ENCODE measurements around the gene MOBP.
"Not testable (repeated sequence)": the region's sequence is repeated elsewhere in the genome, so short reads cannot be mapped to it uniquely, and the experiment has no call there.

The MOBP gene, protein sequence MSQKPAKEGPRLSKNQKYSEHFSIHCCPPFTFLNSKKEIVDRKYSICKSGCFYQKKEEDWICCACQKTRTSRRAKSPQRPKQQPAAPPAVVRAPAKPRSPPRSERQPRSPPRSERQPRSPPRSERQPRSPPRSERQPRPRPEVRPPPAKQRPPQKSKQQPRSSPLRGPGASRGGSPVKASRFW

DNA sequence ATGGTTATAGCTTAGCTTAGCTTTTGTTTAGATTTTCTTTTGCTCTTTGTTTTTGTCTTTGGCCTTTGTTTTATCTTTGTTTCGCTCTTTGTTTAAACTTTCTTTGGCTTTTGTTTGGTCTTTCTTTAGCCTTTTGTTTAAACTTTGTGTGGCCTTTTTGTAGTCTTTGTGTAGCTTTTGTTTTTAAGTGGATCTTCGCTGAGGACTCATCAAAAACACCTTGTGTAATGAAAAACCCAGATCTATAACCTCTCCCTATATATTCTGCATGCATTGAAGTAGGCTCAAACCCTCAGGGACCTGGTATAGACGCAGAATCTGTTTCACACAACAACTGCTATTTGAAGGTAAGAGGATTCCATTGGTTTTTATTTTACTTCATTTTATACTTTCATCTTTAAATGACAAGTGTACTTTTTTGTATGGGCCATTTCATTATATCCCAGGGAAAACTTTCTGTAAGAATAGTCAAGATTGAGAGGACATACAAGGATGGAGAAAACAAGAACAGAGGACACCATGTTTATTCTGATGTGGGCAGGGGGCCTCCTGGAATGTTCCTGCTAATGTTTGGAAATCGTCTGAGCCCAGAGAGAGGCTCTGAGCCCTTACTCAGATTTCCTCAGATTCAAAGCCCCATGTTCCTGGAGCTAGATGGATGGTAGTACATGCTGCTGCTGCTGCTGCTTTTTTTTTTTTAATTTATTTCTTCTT, at the start of gene MOBP:
MOBP (plus strand) TSS at position 287 of the 714 bp plus-strand sequence. CDS start 34,390 bp downstream, outside the sequence.
- DNase-seq (ENCODE audit: low read depth): no peak
- TF ChIP-seq POLR2A (IDR thresholded peaks at IDR 0.05; ENCODE audit: extremely low read depth, insufficient read length) (no peak), MYC (IDR thresholded peaks at IDR 0.05; ENCODE audit: low read depth, low read length) (no peak)
- TF ChIP-seq, protein P1, sequence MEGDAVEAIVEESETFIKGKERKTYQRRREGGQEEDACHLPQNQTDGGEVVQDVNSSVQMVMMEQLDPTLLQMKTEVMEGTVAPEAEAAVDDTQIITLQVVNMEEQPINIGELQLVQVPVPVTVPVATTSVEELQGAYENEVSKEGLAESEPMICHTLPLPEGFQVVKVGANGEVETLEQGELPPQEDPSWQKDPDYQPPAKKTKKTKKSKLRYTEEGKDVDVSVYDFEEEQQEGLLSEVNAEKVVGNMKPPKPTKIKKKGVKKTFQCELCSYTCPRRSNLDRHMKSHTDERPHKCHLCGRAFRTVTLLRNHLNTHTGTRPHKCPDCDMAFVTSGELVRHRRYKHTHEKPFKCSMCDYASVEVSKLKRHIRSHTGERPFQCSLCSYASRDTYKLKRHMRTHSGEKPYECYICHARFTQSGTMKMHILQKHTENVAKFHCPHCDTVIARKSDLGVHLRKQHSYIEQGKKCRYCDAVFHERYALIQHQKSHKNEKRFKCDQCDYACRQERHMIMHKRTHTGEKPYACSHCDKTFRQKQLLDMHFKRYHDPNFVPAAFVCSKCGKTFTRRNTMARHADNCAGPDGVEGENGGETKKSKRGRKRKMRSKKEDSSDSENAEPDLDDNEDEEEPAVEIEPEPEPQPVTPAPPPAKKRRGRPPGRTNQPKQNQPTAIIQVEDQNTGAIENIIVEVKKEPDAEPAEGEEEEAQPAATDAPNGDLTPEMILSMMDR (IDR thresholded peaks at IDR 0.05; ENCODE audit: low read depth, low read length): no peak
- TF ChIP-seq, protein P2, sequence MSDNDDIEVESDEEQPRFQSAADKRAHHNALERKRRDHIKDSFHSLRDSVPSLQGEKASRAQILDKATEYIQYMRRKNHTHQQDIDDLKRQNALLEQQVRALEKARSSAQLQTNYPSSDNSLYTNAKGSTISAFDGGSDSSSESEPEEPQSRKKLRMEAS (IDR thresholded peaks at IDR 0.05; ENCODE audit: low read depth, low read length): no peak
- H3K4me3 ChIP-seq (ENCODE audit: low read depth, low read length): no peak within 1 kb of the TSS

DNA sequence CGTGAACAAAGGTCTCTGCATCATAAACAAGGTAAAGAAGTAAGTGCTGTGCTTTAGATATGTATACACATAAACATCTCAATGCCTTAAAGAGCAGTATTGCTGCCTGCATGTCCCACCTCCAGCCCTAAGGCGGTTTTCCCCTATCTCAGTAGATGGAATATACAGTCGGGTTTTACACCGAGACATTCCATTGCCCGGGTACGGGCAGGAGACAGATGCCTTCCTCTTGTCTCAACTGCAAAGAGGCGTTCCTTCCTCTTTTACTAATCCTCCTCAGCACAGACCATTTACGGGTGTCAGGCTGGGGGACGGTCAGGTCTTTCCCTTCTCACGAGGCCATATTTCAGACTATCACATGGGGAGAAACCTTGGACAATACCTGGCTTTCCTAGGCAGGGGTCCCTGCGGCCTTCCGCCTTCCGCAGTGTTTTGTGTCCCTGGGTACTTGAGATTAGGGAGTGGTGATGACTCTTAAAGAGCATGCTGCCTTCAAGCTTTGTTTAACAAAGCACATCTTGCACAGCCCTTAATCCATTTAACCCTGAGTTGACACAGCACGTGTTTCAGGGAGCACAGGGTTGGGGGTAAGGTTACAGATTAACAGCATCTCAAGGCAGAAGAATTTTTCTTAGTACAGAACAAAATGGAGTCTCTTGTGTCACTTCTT, 48.8 kb upstream of the MOBP start:
- DNase-seq (ENCODE audit: low read depth); H3K4me3 ChIP-seq (ENCODE audit: low read depth, low read length): not testable (repeated sequence)

DNA sequence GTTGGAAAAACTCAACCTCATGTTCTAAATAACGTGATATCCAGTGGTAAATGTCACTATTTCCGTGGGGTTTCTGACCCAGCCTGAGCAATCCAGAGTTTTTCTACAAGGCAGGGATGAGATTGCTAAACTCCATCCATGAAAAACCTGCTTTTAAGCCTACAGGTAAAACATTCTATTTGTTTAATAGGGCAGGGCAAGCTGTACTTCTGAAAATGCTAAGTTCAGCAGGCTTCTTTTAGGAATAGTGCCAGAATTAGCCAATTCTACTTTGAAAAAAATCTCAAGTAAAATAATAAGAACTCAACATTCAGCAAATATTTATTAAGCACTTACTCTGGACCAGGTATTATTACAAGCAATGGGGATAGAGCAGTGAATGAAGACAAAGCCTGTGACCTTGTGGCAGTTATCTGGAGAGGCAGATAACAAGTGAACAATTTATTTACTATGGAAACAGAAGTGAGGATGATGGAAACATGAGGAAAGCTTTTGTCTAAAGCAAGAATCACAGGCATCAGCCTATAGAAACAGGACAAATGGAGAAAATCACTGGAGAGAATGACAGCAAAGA, 47.7 kb upstream of the MOBP start:
- H3K4me3 ChIP-seq (ENCODE audit: low read depth, low read length): no peak overlapping the region
- no peak for DNase-seq (ENCODE audit: low read depth)
- no peak for TF ChIP-seq POLR2A (IDR thresholded peaks at IDR 0.05; ENCODE audit: extremely low read depth, insufficient read length)
- TF ChIP-seq, protein P1 (IDR thresholded peaks at IDR 0.05; ENCODE audit: low read depth, low read length): no peak
- TF ChIP-seq, protein P2 (IDR thresholded peaks at IDR 0.05; ENCODE audit: low read depth, low read length): no peak
- TF ChIP-seq MYC (IDR thresholded peaks at IDR 0.05; ENCODE audit: low read depth, low read length): no peak

DNA sequence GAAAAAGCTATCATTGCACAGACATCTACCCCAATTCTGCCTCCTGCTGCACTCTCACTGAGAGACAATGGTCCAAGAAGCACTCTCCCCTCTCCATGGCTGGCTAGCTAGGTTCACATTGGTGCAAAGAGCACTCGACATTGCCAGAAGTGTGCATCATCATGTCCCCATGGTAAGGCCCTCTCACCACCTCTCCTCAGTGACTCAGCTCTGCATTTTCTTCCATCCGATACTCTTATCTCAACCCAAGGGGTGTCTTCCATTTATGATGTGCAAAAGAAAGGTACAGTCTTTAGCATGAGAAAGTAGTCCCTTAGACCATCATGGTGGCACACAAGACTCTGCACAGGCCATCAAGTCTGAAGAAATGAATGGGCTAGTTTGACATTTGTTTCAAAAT, 46.9 kb upstream of the MOBP start:
- H3K4me3 ChIP-seq (ENCODE audit: low read depth, low read length): no peak overlapping the region
- no peak for DNase-seq (ENCODE audit: low read depth)
- TF ChIP-seq MYC (IDR thresholded peaks at IDR 0.05; ENCODE audit: low read depth, low read length) (no peak), POLR2A (IDR thresholded peaks at IDR 0.05; ENCODE audit: extremely low read depth, insufficient read length) (no peak)
- TF ChIP-seq, protein P2 (IDR thresholded peaks at IDR 0.05; ENCODE audit: low read depth, low read length): no peak
- TF ChIP-seq, protein P1 (IDR thresholded peaks at IDR 0.05; ENCODE audit: low read depth, low read length): no peak

DNA sequence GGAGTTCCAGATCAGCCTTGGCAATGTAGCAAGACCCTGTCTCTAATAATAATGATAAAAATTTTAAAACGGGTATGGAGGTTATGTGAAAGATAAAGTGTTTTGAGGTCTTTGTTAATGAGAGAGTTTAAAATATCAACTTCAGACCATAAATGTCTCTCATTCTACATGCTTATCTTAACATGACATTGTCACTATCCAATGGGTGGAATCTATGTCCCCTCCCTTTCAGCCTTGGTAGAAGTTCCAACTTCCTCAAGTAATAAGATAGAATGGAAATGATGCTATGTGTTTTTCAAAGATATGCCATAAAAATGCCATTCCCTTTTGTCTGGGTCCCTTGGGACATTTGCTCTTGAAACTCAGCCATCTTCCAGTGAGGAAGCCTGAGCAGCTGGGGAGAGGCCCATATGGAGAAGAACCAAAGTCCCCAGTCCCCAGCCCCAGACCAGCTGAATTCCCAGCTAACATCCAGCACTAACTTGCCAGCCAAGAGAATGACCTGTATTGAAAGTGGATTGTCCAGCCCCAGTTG, 44.0 kb upstream of the MOBP start:
- TF ChIP-seq, protein P1 (IDR thresholded peaks at IDR 0.05; ENCODE audit: low read depth, low read length): no peak
- TF ChIP-seq POLR2A (IDR thresholded peaks at IDR 0.05; ENCODE audit: extremely low read depth, insufficient read length) (no peak), MYC (IDR thresholded peaks at IDR 0.05; ENCODE audit: low read depth, low read length) (no peak)
- TF ChIP-seq, protein P2 (IDR thresholded peaks at IDR 0.05; ENCODE audit: low read depth, low read length): no peak
- H3K4me3 ChIP-seq (ENCODE audit: low read depth, low read length): no peak overlapping the region
- DNase-seq (ENCODE audit: low read depth): no peak

DNA sequence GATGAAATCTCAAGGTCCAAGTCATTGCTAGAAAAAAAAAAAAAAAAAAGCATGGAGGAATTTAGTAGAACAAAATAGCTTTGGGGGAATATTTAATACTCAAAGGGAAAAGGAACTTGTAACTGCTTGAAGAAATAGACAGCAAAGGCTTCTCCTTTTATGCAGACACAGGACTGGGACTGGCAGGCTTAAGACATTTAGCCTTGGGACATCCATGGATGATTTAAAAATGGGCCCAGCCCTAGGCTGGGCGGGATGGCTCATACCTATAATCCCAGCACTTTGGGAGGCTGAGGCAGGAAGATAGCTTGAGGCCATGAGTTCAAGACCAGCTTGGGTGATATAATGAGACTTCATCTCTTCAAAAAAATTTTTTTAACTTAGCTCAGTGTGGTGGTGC, 41.2 kb upstream of the MOBP start:
- DNase-seq (ENCODE audit: low read depth): no peak
- no peak overlapping the region for H3K4me3 ChIP-seq (ENCODE audit: low read depth, low read length)
- TF ChIP-seq MYC (IDR thresholded peaks at IDR 0.05; ENCODE audit: low read depth, low read length) (no peak), POLR2A (IDR thresholded peaks at IDR 0.05; ENCODE audit: extremely low read depth, insufficient read length) (no peak)
- TF ChIP-seq, protein P2 (IDR thresholded peaks at IDR 0.05; ENCODE audit: low read depth, low read length): no peak

All from NB4 (cell line).